Right lobe of liver (tissue), 6 donors: ENCODE results near the gene PSEN1. TPM values are rescaled to one million over a fixed set of nuclear protein-coding genes. Genes with fewer than 3 reads are reported as not detected.

Experiments used
- ATAC-seq, 4 donors: fragments of 200-7000 bp; cut with Tn5 transposase; one replicate each; pipeline ENCODE4 v1.9.1; 2020; ENCODE audit warnings: mild to moderate bottlenecking in 4 of 4, moderate library complexity in 4 of 4
- DNase-seq, 3 donors: peaks; one replicate each; pipeline ENCODE4 v3.0.0-alpha.2; 2020
- H3K27ac ChIP-seq, 3 donors: fragments of 200-600 bp; one replicate each; pipeline ENCODE4 v1.8.0; 2022
- H3K27me3 ChIP-seq, 2 donors: fragments of 200-600 bp; one replicate each; pipeline ENCODE4 v1.8.0; 2022
- H3K36me3 ChIP-seq, 4 donors: fragments of 200-600 bp; sonication (generic) in 1 of 4; one replicate each; pipeline versions ENCODE4 v1.5.1 to v1.8.0; 2017 to 2022; ENCODE audit warnings: control low read depth in 1 of 4
- H3K4me1 ChIP-seq, 4 donors: fragments of 200-600 bp; sonication (generic) in 1 of 4; one replicate each; pipeline versions ENCODE4 v1.5.1 to v1.8.0; 2017 to 2022; ENCODE audit warnings: control low read depth in 1 of 4
- H3K4me3 ChIP-seq, 3 donors: fragments of 200-600 bp; one replicate each; pipeline ENCODE4 v1.8.0; 2022
- H3K9me3 ChIP-seq, 4 donors: fragments of 200-600 bp; sonication (generic) in 1 of 4; one replicate each; pipeline versions ENCODE4 v1.5.1 to v1.8.0; 2017 to 2022; ENCODE audit warnings: control low read depth in 1 of 4
- CTCF ChIP-seq, 4 donors: fragments of 200-600 bp in 3 of 4; fragments of 450-650 bp in 1 of 4; IDR thresholded peaks; one replicate each; pipeline versions ENCODE4 v1.5.1 to v1.8.0; 2016 to 2022; ENCODE audit warnings: antibody characterized with exemption in 4 of 4, mild to moderate bottlenecking in 2 of 4
- POLR2A ChIP-seq: fragments of 450-650 bp; IDR thresholded peaks from one replicate; pipeline ENCODE4 v1.6.1; 2017; ENCODE audit warnings: antibody characterized with exemption, mild to moderate bottlenecking
- WGBS: methylation state at CpG from one replicate; pipeline ENCODE4 v1.1.6; 2018; ENCODE audit warnings: low coverage, low lambda C conversion rate; ENCODE audit not compliant: insufficient coverage; ENCODE audit errors: missing lambda C conversion rate; 5-methylcytosine and 5-hydroxymethylcytosine counted together
- intact Hi-C, 2 donors: fragments of 100-400 bp; cut with DNase I; formaldehyde crosslinking; loops; one replicate each; pipeline versions ENCODE4 v1.11.2 to v1.14.1; 2022
- total RNA-seq, 6 experiments: library from RNA; depleted of rRNA in 2 of 6; stranded (reverse); fragments of >200 nt in 2 of 6; fragmentation: NEBNext Ultra II Directional in 3 of 6; extraction: Animal tissue kit (Norgen Biotek cat#: 25700) in 3 of 6; gene quantifications; one replicate each; pipeline versions ENCODE4 v1.1.0 to v1.2.4, GENCODE V29; 2016 to 2023
- donor health status: DM: no; HTN: yes; CAD: no.
- donor health status: DM: no; HTN: no; CAD: no.
- donor health status: DM: no; HTN: no; CAD: no.
- donor health status: DM: no; HTN: yes; CAD: no.
- donor health status: DM: no; HTN: yes; CAD: no.

The PSEN1 gene
- total RNA-seq, 6 experiments from 2014 or later, result 22.5 to 28.2 (median 25.0) TPM

- intact Hi-C loops, result no loop called here
- no peaks in the 10 kb centered on the region for H3K36me3 ChIP-seq
- no peak overlapping the region for H3K27ac ChIP-seq
- H3K9me3 ChIP-seq, result no peaks in the 10 kb centered on the region
- TF ChIP-seq CTCF (IDR thresholded peaks at IDR 0.05), result no peak
- TF ChIP-seq POLR2A, result no peak
- ATAC-seq, result no peak
- H3K27me3 ChIP-seq, result no peaks in the 10 kb centered on the region
- DNase-seq, result no peak
- WGBS, result 100% methylated on average over 1 of the region's 1 CpG
- H3K4me3 ChIP-seq, result no peak overlapping the region
- H3K4me1 ChIP-seq, result no peaks in the 10 kb centered on the region
These were observed 112.8 kb downstream of the PSEN1 start for GRCh38 chr14:73249108-73249507.

GRCh38 chr14:73249564-73250316 lies 113.4 kb downstream of the PSEN1 start:
- no peaks in the 10 kb centered on the region for H3K4me1 ChIP-seq
- 74% methylated on average over 7 of the region's 13 CpGs for WGBS
- H3K4me3 ChIP-seq, result no peak overlapping the region
- DNase-seq (no peak), ATAC-seq (no peak)
- no peaks in the 10 kb centered on the region for H3K9me3 ChIP-seq
- no peaks in the 10 kb centered on the region for H3K27me3 ChIP-seq
- intact Hi-C loops, result no loop called here
- H3K27ac ChIP-seq, result no peak overlapping the region
- H3K36me3 ChIP-seq, result no peaks in the 10 kb centered on the region
- no peak for TF ChIP-seq POLR2A
- no peak for TF ChIP-seq CTCF (IDR thresholded peaks at IDR 0.05)

GRCh38 chr14:73250317-73250713 lies 114.0 kb downstream of the PSEN1 start:
- WGBS, result 86% methylated on average over 4 of the region's 11 CpGs
- no peaks in the 10 kb centered on the region for H3K27me3 ChIP-seq
- H3K4me1 ChIP-seq, result no peaks in the 10 kb centered on the region
- no peak for ATAC-seq
- H3K36me3 ChIP-seq, result no peaks in the 10 kb centered on the region
- H3K9me3 ChIP-seq, result no peaks in the 10 kb centered on the region
- no peak overlapping the region for H3K27ac ChIP-seq
- peak in 2 of 3 donors; percentile 10 to 35 for DNase-seq
- TF ChIP-seq CTCF (IDR thresholded peaks at IDR 0.05), result no peak
- no peak for TF ChIP-seq POLR2A
- no peak overlapping the region for H3K4me3 ChIP-seq
- intact Hi-C loops, result no loop called here

GRCh38 chr14:73250781-73251500 lies 114.6 kb downstream of the PSEN1 start:
- Histone ChIP-seq H3K36me3 (no peaks in the 10 kb centered on the region), H3K27me3 (no peaks in the 10 kb centered on the region), H3K4me1 (no peaks in the 10 kb centered on the region), H3K27ac (no peak overlapping the region), H3K9me3 (no peaks in the 10 kb centered on the region), H3K4me3 (no peak overlapping the region)
- 94% methylated on average over 9 of the region's 27 CpGs for WGBS
- ATAC-seq (no peak), DNase-seq (peak in 2 of 3 donors; percentile 13 to 32)
- no peak for TF ChIP-seq CTCF (IDR thresholded peaks at IDR 0.05)
- no peak for TF ChIP-seq POLR2A
- intact Hi-C loops, result no loop called here
